Right ventricle myocardium inferior (tissue), 1 donor: ENCODE data around the gene NLRC5. TPM values are rescaled to one million over a fixed set of nuclear protein-coding genes. Genes with fewer than 3 reads are reported as not detected.

Experiments
- ATAC-seq: fragments of 200-7000 bp; cut with Tn5 transposase; one replicate; pipeline ENCODE4 v1.9.1; 2020; ENCODE audit warnings: mild to moderate bottlenecking, moderate library complexity
- DNase-seq: peaks from one replicate; pipeline ENCODE4 v3.0.0; 2021; ENCODE audit errors: missing footprints
- intact Hi-C: fragments of 100-400 bp; cut with DNase I; formaldehyde crosslinking; loops from one replicate; pipeline ENCODE4 v1.11.0; 2022
- total RNA-seq: library from RNA; stranded (reverse); fragmentation: NEBNext Ultra II Directional; extraction: Animal tissue kit (Norgen Biotek cat#: 25700); gene quantifications from one replicate; pipeline ENCODE4 v1.2.1, GENCODE V29; 2021
- donor health status: DM: no; HTN: yes; CAD: no; lungs with severe emphysema.

The NLRC5 gene
- total RNA-seq, 1 donor from 2014 or later = 8.6 TPM

DNA sequence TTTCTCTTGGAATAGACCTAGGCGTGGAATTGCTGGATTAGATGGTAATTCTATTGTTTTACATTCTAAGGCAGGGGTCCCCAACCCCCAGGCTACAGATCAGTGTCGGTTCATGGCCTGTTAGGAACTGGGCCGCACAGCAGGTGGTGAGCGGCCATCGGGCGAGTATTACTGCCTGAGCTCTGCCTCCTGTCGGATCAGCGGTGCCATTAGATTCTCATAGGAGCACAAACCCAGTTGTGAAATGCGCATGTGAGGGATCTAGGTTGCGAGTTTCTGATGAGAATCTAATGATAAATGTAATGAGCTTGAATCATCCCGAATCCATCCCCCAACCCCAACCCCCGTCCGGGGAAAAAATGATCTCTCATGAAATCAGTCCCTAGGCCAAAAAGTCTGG is 23.0 kb downstream of the NLRC5 start:
- intact Hi-C loops = no loop called here
- no peak for ATAC-seq
- DNase-seq = no peak

DNA sequence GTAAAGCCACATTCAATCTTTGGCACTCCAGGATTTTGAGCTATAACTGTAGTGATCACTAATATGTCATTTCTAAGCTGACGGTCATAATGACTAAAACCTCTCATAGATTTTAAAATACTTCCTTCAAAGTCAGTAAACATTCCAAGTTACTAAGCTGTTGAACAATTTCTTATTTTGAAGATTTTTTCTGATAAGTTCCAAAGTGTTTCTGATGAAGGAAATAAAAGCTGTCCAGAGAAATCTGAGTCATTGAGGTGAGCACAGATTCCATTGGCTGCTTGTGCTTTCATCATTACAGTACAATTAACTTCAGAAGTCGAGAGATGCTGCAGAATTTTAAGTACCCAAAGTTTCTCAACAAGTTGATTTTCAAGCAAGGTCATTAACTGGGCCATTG is 23.9 kb downstream of the NLRC5 start:
- intact Hi-C loops = no loop called here
- DNase-seq (no peak), ATAC-seq (no peak)

DNA sequence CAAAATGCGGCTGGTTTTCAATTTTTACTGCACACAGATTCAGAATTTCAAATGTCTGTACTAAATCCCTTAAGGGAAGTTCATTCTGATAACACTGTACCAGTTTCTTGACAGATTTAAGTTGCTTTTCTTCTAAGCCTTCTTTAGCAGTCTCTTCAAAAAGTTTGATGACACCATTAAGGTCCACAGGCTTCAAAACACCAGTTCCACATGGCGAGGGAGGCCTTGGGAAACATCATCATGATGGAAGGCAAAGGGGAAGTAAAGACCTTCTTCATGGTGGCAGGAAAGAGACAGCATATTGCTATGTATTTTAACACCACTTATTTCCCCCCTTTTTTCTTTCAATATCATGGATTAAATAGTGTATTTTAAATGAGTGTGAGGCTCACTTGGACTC is 24.5 kb downstream of the NLRC5 start:
- DNase-seq = no peak
- ATAC-seq = no peak
- intact Hi-C loops = no loop called here

DNA sequence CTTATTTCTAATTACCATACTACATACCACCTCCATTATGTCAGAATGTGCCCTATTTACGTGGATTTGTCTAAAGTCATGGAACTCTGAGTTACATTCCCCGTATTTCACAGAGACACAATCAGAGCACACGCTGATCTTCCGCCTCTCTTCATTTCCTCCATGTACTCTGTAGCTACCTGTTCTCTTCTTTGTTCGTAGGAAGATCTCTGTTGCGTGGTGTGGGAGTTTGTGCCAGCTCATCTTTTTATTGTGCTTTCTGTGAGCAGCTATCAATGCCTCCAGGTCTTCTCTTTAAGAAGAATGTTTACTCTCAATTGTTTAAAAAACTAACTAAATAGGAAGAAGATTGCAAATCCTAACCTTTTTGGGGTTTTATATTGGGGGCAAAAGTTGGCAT is 26.9 kb downstream of the NLRC5 start:
- intact Hi-C loops = no loop called here
- no peak for ATAC-seq

DNA sequence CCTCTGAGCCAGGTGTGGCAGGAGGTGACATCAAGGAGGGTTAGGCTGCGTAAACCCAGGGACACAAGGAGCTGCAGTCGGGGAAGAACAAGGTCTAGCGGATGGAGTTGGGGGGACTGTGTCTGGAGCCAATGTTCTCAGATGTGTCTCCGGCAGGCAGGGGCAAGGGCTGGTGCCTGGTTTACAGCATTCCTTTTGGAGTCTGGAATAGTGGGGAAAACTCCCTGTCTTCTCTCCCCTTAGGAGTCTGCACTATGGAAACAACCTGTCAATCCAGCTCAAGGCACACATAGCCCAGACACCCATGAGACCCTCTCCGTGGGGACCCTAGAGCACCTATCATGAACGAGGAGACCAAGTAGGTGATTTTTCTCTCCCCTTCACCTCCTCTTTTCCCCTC is 27.5 kb downstream of the NLRC5 start:
- intact Hi-C loops = no loop called here
- ATAC-seq (no peak), DNase-seq (no peak)

More for the DNA sequence above, 26.9 kb downstream of the NLRC5 start:
- no peak for DNase-seq

DNA sequence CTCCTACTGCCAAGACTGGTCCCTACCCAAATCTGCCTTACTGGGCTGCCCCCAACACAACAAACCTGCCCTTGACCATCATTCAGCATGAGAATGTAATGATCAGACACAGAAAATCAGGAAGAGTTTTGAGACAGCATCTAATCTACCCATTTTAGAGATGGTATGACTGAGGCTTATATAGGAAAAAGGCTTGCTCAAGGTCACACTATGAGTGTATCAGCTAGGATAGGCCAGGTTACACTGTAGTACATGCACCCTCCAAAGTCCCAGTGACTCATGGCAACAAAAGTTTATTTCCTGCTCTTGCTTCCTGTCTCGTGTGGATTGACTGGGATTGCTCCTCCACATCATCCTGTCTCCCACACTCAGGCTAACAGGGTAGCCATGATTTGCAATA is 27.9 kb downstream of the NLRC5 start:
- ATAC-seq (no peak), DNase-seq (no peak)
- intact Hi-C loops = no loop called here

DNA sequence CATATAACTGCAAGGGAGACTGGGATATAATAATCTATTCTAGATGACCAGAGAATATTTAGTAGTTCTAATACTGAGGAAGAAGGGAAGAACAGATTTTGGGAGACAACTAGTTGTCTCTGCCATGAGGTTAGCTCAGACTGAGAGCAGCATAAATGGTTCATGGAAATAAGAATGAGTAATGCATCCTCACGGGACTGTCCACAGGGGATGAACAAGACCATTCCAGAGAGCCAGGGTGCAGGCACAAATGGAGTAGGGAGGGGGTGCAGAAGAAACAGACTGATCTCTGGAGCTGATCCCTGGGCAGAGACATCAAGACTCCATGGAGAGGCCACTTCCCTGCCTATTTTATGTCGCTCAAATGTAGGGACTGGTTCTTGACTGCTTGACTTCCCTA is 30.4 kb downstream of the NLRC5 start:
- no peak for ATAC-seq
- intact Hi-C loops = no loop called here
- DNase-seq = no peak

DNA sequence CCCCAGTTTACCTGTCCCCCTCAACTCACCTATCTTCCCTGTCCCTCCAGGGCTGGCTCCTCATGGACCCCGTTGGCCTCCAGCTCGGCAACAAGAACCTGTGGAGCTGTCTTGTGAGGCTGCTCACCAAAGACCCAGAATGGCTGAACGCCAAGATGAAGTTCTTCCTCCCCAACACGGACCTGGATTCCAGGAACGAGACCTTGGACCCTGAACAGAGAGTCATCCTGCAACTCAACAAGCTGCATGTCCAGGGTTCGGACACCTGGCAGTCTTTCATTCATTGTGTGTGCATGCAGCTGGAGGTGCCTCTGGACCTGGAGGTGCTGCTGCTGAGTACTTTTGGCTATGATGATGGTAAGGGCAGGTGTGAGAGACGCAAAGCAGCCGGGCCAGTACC is 31.3 kb downstream of the NLRC5 start:
- intact Hi-C loops = no loop called here

DNA sequence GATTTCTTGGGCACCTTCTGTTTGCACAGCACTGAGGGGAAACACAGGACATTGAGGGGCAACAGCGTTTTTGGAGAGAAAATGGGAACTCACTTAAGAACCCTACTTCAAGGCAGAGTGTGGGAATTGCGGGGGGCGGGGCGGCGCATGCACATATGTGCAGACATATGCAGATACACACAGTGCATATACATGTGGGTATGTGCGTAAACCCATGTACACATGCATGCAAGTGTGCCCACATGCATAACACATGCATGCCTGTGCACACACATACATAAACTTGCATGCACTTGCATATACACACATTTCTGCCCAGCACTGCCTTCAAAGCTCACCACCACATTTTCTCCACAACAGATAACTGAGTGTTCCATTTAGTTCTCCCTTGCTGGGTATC is 32.4 kb downstream of the NLRC5 start:
- ATAC-seq (no peak), DNase-seq (no peak)
- intact Hi-C loops = no loop called here

More for the DNA sequence above, 31.3 kb downstream of the NLRC5 start:
- ATAC-seq (no peak), DNase-seq (no peak)

DNA sequence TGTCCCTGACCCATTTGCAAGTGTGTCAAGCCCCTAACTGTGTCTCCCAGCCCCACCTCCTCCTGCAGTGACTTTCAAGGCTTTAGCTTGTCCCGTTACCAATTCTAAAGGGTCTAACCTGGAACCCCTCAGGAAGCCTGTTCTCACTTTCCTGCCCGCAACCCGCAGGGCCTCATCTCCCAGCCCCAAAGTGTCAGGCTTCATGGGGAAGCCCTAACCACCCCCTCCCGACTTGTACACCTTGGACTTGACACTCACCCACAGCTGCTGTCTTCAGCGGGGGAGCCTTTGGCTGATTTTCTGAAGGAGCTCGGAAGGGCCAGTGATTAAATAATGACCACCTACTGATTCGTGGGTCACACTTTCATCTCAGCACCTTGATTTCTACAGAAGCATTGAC is 33.1 kb downstream of the NLRC5 start:
- intact Hi-C loops = no loop called here
- no peak for DNase-seq
- ATAC-seq = no peak

DNA sequence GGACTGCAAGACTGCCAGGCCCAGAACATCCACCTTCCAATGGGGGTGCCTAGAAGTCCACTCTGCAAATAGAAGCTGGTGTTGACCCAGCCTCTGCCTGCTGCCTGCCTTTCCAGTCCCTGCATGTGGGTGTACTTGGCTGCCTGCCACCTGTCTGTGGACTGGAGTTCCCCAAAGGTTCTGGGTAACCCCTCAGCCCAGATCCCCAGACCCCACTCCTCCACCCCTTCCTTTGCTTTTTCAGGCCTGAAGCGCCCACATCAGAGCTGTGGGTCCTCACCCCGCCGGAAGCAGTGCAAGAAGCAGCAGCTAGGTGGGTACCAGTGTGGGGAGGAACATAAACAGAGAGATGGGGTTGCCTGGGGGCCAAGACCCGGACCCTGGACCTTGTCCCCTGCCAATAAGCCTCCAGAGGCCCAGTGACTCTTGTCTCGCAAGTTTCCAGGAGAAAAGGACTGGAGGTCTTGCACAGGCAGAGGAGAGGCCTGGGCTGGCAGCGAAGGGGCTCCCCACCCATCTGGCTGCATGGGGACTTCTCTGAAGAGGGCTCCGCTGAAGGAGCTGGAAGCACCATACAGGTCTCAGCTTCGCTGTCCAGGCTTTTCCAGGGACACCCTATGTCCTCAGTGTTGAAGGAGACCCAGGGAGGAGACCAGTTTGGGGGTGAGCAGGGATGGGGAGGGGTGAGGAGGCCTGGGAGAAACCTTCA is 34.3 kb downstream of the NLRC5 start:
- DNase-seq (no peak), ATAC-seq (no peak)
- intact Hi-C loops = no loop called here

DNA sequence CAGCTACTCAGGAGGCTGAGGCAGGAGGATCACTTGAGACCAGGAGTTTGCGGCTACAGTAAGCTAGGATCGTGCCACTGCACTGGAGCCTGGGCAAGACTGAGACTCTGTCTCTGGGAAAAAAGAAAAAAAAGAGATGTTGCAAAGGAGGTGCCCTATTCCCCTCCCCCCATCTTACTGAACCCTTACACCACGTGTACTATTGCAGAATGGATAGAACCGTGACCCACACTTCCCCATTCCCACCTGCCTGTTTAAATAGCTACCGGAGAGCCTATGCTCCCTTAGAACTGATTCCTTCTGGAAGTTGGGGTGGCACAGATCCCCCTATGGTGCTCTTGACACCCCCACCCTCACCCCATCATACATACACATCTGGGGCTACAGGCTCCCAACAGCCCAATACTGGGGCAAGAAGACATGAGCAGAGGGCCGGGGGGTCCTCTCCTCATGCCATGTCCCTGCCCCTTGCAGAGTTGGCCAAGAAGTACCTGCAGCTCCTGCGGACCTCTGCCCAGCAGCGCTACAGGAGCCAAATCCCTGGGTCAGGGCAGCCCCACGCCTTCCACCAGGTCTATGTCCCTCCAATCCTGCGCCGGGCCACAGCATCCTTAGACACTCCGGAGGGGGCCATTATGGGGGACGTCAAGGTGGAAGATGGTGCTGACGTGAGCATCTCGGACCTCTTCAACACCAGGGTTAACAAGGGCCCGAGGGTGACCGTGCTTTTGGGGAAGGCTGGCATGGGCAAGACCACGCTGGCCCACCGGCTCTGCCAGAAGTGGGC is 35.7 kb downstream of the NLRC5 start:
- DNase-seq (no peak), ATAC-seq (no peak)
- intact Hi-C loops = no loop called here

DNA sequence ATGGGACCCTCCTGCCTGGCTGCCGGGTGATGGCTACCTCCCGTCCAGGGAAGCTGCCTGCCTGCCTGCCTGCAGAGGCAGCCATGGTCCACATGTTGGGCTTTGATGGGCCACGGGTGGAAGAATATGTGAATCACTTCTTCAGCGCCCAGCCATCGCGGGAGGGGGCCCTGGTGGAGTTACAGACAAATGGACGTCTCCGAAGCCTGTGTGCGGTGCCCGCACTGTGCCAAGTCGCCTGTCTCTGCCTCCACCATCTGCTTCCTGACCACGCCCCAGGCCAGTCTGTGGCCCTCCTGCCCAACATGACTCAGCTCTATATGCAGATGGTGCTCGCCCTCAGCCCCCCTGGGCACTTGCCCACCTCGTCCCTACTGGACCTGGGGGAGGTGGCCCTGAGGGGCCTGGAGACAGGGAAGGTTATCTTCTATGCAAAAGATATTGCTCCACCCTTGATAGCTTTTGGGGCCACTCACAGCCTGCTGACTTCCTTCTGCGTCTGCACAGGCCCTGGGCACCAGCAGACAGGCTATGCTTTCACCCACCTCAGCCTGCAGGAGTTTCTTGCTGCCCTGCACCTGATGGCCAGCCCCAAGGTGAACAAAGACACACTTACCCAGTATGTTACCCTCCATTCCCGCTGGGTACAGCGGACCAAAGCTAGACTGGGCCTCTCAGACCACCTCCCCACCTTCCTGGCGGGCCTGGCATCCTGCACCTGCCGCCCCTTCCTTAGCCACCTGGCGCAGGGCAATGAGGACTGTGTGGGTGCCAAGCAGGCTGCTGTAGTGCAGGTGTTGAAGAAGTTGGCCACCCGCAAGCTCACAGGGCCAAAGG is 36.8 kb downstream of the NLRC5 start:
- DNase-seq (no peak), ATAC-seq (peak; percentile 42)
- intact Hi-C loops = no loop called here

DNA sequence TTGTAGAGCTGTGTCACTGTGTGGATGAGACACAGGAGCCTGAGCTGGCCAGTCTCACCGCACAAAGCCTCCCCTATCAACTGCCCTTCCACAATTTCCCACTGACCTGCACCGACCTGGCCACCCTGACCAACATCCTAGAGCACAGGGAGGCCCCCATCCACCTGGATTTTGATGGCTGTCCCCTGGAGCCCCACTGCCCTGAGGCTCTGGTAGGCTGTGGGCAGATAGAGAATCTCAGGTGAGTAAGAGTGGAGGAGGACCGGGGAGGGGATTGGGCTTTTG is 37.4 kb downstream of the NLRC5 start:
- DNase-seq (no peak), ATAC-seq (no peak)
- intact Hi-C loops = no loop called here

DNA sequence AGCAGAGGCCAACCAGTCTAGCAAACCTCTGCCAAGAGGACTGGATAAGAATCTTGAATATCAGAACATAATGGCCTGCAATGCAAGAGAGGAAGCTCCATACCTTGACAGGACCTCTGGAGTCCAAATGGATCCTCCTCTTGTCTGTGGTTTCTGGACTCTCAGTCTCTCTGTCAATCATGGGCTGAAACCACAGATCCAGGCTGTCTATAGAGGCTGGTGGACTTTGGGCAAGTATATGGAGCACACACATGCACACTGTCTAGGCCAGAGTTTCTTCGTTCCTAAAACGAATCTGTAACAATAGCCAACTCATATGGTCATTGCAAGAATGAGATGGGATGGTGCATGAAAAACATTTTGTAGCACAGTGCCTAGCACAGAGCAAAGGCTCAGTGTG is 37.7 kb downstream of the NLRC5 start:
- no peak for ATAC-seq

DNA sequence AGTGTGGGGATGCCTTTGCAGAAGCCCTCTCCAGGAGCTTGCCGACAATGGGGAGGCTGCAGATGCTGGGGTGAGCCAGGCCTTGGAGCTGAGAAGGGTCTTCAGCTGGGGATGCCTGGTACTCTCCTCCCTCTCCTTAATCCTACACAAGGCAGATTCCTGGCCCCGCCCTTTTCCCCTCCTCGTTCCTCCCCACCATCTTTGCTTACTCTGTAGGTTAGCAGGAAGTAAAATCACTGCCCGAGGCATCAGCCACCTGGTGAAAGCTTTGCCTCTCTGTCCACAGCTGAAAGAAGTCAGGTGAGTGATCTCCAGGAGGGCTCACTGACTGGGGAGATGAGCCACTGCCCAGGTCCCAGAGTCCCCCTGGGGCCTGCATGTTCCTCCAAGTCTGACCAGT is 38.7 kb downstream of the NLRC5 start:
- intact Hi-C loops = no loop called here
- ATAC-seq = no peak
- DNase-seq = no peak

More for the DNA sequence above, 37.7 kb downstream of the NLRC5 start:
- DNase-seq = no peak
- intact Hi-C loops = no loop called here

DNA sequence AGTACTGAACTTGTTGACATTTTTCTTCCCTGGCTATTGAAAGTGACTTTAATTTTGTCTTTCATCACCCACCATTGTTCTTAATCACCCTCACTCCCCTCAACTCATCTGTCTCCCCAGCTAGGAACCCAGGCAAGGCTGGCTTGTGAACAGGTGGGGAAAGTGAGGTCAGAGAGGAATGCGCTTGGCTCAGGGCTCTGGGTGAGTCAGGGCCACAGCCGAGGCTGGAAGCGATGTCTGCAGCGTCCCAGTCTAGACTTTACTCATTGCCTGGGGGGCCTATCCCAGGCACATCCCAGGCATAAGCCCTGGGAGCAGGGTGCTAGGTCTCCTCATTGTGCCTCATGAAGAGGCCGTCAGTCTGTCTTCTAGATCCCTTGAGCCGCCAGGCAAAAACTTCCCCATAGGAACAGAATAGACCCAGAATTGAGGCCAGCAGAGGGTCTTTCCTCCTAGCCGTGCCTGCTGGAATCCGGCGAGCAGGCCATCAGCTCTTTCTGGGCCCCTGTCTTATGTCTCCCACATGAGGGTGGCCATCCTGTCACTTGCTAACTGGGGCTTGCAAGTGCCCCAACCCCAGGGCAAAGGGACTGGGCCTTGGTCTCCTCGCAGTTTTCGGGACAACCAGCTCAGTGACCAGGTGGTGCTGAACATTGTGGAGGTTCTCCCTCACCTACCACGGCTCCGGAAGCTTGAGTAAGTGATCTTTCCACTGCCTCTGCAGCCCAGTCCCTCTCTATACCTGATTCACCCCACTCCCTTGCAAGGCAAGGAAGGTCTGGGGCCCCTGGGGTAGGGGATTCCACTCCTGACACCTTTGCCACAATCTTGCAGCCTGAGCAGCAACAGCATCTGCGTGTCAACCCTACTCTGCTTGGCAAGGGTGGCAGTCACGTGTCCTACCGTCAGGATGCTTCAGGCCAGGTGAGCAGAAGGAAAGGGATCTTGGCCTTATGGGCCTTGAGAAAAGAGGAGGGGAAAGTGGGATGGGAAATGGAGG is 40.1 kb downstream of the NLRC5 start:
- ATAC-seq (no peak), DNase-seq (no peak)
- intact Hi-C loops = no loop called here

DNA sequence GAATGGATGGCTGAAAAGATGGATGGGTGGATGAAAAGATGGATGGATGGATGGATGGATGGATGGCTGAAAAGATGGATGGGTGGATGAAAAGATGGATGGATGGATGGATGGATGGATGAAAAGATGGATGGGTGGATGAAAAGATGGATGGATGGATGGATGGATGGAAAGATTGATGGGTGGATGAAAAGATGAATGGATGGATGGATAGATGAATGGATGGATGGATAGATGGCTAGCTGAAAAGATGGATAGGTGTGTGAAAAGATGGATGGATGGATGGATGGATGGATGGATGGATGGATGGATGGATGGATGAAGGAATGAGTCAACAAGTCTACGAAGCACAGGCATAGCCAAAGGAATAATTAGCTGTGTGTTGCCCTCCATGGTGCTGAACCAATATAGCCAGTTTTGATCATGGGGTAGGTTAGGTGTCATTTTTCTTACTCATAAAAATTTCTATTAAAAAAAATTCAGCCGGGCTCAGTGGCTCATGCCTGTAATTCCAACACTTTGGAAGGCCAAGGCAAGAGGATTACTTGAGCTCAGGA is 41.1 kb downstream of the NLRC5 start:
- DNase-seq (no peak), ATAC-seq (no peak)
- intact Hi-C loops = no loop called here
